Activated CD8-positive, alpha-beta memory T cell treated with anti-CD3 and anti-CD28 coated beads, Interleukin-2, amount 50 U/mL, for 24 hours (primary cell): ENCODE data around the gene FHOD3.

ENCODE experiments used
- DNase-seq: peaks from one replicate; pipeline ENCODE4 v3.0.0-alpha.2; 2020; ENCODE audit errors: extremely low read depth

Gene FHOD3

GRCh38 chr18:36408606-36409005 is 111.1 kb downstream of the FHOD3 start:
- DNase-seq: no peak

DNA sequence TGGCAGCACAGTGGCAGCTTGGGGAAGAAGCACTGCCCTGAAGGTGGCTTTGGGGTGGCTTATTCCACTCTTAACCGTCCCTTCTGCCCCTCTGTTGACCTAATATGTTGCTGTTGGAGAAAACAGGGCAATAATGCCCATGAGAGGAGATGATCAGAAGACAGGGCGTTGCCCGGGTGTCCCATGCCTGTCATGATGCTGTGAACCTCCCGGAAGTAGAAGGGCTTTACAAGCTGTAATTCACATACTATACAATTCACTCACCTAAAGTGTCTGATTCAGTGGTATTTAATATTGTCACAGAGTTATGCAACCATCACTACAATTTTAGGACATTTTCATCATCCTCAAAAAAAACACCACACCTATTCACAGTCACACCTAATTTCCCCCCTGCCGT is 112.3 kb downstream of the FHOD3 start:
- DNase-seq: no peak

DNA sequence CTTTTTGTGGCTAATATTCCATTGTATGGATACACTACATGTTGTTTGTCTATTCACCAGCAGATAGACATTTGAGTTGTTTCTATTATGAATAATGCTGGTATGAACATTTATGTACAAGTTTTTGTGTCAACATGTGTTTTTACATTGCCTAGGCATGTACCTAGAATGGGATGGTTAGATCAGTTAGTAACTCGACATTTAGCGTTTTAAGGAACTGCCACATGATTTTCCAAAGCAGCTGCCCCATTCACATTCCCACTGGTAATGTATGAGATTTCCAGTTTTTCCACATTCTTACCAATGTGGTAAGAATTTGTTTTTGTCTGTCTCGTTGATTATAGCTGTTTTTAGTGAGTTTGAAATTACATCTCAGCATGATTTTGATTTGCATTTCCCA is 112.8 kb downstream of the FHOD3 start:
- no peak for DNase-seq

DNA sequence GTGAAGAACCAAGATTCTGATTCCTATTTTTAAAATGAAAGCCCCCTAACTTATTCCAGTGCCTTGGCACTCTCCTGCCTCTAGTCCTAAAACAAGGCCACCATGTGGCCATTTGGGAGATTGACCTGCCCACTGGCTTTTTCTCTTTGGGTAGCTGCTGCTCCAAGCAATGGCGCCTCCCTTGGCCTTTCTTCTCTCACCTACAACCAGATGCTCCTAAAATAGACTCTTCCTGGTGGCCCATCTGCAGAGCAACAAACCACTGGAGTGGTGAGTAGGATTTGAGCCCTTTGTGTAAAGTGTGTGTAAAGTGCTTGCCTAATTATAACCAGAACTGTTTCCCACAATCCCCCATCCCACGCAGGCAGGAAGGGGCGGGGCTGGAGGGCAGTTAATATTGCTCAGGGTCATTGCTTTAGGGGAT is 114.2 kb downstream of the FHOD3 start:
- no peak for DNase-seq

GRCh38 chr18:36412778-36413177 is 115.3 kb downstream of the FHOD3 start:
- no peak for DNase-seq

DNA sequence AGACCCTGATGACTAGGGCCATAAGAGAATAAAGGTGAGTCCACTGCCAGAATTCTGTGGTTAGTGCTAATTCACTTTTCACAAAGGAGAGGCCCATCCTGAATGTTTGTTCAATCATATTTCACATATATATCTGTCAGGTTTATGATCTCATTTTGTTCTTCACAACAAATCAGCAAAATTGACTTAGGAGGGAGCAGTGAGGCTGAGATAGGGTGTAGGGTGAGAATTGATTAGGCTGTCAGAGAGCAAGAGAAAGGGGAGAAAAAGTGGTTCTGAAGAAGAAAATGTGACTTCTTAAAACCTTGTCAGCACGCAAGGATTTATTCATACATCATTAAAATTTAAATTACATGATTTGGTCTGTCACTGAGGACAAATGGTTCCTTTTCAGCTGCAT is 117.7 kb downstream of the FHOD3 start:
- no peak for DNase-seq

DNA sequence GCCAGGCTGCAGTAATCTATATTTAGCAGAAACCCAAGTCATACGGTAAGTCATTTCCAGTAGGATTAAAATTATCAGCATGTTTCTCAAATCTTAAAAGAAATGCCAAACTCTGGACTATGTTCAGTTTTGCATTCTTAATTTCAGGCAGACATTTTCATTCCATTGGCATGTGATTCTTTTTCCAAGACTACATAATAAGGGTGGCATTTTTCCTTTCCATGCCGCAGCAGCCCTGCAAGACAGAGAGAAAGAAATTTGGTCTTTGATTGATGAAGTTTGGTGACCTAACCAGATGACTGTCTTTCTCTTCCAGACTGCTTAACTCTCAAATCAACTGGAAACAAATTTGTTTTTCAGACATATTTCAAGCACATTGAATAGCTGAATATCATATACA is 118.1 kb downstream of the FHOD3 start:
- DNase-seq: no peak

DNA sequence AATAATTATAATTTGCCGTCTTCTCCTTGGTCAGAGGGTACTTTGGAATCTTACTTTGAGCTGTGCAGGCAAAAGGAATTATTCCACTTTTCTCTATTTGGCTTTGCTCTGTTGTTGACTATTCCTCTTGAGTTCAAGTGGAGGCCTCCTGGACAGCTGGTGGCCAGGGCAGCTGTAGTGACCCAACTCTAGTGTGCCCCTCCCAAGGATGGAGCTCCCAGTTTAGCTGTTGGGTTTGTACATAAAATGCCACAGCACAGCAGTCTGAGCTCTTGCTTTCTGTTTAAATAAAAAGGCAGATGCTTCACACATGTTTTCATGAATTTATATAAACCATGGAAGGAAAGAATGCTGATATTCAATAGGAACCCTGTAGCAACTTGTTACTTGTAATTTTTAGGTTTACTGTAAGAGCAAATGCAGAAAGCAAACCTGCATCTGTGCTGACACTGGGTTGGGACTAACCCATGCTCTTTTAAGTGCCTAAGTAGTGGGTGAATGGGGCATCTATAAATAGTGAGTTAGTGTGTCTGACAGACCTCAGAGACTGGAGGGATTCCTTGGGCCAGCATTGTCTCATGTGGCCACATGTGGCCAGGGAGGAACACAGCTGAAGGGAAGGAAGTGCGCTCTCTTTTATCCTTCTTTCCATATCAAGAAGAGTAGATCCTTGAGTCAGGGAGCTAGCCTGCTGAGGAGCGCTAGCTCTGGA is 121.8 kb downstream of the FHOD3 start:
- DNase-seq: no peak

DNA sequence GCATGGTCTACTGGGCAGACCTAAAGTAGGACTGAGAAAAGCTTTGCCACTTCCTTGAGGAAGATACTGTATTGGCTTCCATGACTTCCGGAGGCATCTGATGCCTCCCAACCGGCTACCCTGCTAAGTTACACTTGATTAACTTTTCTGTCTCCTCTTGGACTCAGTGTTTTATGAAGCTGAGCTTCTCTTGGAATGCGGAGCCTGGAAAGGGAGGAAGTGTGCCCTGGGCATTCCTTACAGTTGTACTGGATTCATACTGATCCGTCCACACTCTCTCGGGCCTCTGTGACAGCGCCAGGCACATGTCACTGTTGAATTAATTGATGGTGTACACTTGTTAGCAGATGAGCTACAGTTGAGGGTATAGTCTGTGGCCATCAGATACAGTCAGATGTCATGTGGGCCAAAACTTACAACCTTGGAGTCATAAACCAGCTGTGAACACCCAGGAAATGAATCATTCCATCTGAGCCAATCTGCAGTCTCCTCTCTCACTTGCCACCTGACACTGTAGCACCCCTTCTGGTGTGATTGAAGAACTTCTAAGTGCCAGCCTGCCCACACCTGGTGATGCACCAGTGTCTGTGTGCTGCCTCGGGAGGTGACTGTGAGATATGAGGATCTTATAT is 122.5 kb downstream of the FHOD3 start:
- DNase-seq: no peak

- DNase-seq: no peak
Observed at GRCh38 chr18:36420826-36421225, 123.3 kb downstream of the FHOD3 start.

- no peak for DNase-seq
Observed at GRCh38 chr18:36424741-36425142, 127.2 kb downstream of the FHOD3 start.

DNA sequence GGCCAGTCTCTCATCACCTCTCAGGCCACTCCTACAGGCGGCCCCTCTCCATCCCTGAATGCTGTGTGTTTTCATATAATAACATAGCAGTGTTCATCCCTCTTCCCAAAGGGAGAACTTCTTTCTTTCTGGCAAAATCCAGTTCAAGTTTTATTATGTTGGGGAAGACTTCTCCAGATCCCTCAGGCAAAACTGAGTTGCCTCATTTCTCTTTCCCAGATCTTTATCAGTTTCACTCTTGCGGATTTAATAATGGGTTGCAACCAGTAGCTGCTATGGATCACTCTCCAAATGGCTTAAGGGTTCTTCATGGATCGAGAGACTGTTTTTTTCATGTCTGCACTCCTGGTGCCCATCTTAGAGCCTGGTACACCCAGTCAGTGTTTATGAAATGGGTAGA is 129.9 kb downstream of the FHOD3 start:
- no peak for DNase-seq

DNA sequence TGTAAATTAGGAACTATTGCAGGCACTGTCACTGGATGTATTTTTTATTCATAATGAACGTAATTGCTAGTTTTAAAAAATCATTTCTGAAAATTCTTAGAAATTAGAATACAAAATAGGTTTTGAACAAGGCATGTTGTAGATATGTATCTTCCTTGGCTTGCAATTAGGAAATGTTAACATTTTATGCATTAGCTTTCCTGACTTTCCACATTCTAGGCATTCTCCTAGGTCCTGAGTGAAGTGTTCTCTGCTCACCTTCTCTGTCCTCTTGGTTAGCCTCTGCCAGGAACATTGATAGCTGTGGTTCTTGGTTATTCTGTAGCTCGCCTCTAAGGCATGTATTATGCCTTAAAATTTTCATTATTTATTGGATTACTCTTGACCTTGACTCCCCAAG is 130.3 kb downstream of the FHOD3 start:
- no peak for DNase-seq

GRCh38 chr18:36428431-36429029 is 131.0 kb downstream of the FHOD3 start:
- DNase-seq: no peak

DNA sequence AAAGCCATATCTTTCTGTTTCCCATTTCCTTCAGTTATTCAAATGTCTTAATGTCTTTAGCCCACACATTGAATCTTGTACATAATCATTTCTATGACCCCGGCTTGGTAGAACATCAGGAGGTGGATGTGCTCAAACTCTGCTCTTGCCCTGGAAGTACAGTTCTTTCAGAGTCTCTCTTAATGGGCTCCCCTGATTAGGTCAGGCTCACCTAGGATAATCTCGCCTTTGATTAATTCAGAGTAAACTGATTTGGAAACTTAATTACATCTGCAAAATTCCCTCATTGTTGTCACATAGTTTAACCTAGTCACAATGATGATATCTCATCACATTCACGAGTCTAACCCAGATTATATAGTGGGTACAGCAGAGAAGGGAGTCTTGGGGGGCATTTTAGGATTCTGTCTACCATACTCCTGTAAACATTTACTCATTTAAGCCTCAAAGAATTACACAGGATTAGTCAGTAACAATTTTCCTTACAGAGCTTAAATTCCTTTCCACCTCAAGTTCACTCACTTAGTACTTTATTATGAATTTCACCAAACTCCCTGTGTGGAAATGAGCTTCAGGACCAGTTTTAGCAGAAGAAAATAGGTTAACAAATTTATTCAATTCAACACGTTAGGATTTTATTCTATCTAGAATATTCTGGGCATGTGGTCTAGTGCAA is 135.5 kb downstream of the FHOD3 start:
- DNase-seq: no peak

DNA sequence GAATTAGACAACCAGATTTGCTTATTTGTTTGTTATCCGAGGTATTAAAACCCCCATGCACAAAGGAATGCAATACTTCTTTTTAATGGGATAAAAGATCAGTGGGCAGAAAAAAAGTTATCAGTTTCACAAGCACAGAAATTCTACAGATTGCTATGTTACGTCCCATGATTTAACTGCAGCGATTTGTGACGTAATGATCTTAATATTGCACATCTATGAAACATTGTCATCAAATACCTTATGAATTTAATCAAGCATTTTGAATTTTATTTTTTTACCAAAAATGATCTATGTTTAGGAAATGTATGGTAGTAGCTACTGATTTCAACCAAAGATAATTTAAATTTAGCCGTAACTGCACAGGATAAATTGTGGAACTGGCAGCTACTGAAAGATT is 138.9 kb downstream of the FHOD3 start:
- no peak for DNase-seq

DNA sequence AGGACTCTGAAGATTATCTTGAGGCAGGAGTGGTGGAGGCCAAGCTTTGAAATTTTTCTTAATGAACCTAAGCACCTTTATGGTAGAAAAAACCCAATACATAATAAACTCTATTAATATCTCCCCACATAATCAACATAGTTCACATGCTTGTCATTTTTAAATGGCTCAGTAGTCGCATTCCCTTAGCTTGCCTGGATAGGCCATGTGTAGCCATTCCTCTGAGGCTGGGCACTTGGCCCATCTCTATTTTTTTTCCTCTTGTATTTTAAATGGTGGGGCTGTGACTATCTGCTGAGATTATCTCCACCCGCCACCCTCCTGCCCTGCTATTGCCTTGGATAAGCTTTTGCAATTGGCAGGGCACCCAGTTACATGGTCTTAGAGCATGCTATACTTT is 143.1 kb downstream of the FHOD3 start:
- DNase-seq: no peak

DNA sequence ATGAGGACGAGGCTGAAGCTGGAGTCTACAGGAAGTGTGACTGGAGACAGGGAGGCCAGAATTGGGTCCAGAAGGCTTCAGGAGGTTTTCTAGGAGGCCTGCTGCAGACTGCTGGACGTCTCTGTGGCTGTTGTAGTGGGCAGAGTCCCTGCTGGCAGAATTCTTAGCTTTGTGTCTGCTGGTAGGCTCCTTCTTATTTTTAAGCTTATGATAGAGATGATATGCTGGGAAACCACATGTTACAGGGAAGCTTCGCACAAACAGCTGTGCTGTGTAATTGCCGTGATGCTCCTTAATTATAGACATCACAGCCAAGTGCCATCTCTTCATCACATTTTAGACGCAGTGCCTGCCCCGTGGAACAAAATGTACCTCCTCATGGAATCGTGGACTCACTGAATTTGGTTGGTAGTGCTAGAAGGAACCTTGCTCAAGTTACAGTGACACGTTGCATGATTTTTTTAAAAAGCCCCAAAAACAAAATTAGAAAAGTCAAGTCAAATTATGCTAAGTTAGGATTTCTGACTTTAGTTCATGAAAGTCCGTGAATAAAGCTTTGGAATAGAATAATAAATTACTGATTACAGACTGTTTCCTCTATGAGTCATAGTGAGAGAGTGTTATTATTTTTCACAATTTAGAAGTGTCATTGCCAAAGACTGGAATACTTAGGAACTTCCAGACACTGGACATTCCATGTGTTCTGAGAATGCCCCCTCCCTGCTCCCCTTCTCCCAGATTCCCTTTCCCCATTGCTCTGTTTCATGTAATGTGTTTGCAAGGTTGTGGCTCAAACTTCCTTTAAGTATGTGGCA is 144.1 kb downstream of the FHOD3 start:
- DNase-seq: no peak

DNA sequence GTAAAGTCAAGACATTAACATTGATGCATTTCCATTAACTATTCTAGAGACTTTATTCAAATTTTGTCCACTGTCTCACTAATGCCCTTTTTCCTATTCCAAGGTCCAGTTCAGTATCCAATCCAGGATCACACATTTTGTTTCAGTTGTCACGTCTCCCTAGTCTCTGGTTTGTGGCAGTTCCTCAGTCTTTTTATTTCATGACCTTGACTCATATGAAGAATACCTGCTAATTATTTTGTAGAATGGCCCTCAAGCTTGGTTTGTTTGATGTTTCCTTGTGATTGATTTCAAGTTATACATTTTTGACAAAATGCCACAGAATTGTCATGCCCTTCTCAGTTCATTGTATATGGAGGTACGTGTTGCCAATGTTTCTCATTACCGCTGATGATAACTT is 145.2 kb downstream of the FHOD3 start:
- DNase-seq: no peak

GRCh38 chr18:36446059-36446458 is 148.5 kb downstream of the FHOD3 start:
- DNase-seq: no peak

- no peak for DNase-seq
Observed at GRCh38 chr18:36448384-36449290, 151.1 kb downstream of the FHOD3 start.
